Measurements from ENCODE around the gene OR10G2. TPM values are rescaled to one million over a fixed set of nuclear protein-coding genes. Genes with fewer than 3 reads are reported as not detected.

Gene OR10G2, protein sequence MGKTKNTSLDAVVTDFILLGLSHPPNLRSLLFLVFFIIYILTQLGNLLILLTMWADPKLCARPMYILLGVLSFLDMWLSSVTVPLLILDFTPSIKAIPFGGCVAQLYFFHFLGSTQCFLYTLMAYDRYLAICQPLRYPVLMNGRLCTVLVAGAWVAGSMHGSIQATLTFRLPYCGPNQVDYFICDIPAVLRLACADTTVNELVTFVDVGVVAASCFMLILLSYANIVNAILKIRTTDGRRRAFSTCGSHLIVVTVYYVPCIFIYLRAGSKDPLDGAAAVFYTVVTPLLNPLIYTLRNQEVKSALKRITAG
- not detected for total RNA-seq

GRCh38 chr14:21634840-21635239, at the start of gene OR10G2:
Gene OR10G2, minus strand, starts transcription at chr14:21634940. Its CDS starts 98 bp downstream, at chr14:21634842.

GRCh38 chr14:21673718-21674117, 39.0 kb upstream of the OR10G2 start, which contains the start of gene OR4E1:
Gene OR4E1, minus strand, starts transcription at chr14:21673818. Its CDS starts 2,883 bp downstream, at chr14:21670935.

GRCh38 chr14:21653331-21653885, 18.7 kb upstream of the OR10G2 start, which contains the start of gene OR4E2:
Gene OR4E2, plus strand, starts transcription at chr14:21653835. Its CDS starts 11,248 bp downstream, at chr14:21665083.

Other genes starting within 250 kb of the OR10G2 start
- gene CHD8, start 178.8 kb downstream of the OR10G2 start, total RNA-seq, result 76.8 TPM
- 34.3 TPM for gene RAB2B, start 158.0 kb downstream of the OR10G2 start, total RNA-seq
- gene TOX4, start 157.7 kb downstream of the OR10G2 start, total RNA-seq, result 33.9 TPM
- 86.8 TPM for gene METTL3, start 123.6 kb downstream of the OR10G2 start, total RNA-seq
- 19.8 TPM for gene SALL2, start 108.6 kb downstream of the OR10G2 start, total RNA-seq
- not detected for gene OR10G3, start 54.9 kb downstream of the OR10G2 start, total RNA-seq
- gene OR4E2, start 18.9 kb upstream of the OR10G2 start, total RNA-seq, result not detected
- gene OR4E1, start 38.9 kb upstream of the OR10G2 start, total RNA-seq, result not detected